Karpas-422 (cell line): ENCODE data around the gene ZNF652. TPM values are rescaled to one million over a fixed set of nuclear protein-coding genes. Genes with fewer than 3 reads are reported as not detected.

Experiments used
- DNase-seq: peaks from one replicate; pipeline ENCODE4 v3.0.0-alpha.2; 2015
- H2AFZ ChIP-seq: fragments of 200-600 bp; sonication (generic); 2 replicates; pipeline ENCODE4 v1.6.1; 2014; ENCODE audit warnings: antibody characterized with exemption, low read length, mixed read lengths
- H3K27ac ChIP-seq: fragments of 200-600 bp; sonication (generic); 2 replicates; pipeline ENCODE4 v1.5.1; 2014; ENCODE audit warnings: mild to moderate bottlenecking, low read length, moderate library complexity
- H3K27me3 ChIP-seq: fragments of 200-600 bp; sonication (generic); 2 replicates; pipeline ENCODE4 v1.6.1; 2014; ENCODE audit warnings: low read length, mixed read lengths
- H3K36me3 ChIP-seq: fragments of 200-600 bp; sonication (generic); 2 replicates; pipeline ENCODE4 v1.6.1; 2014; ENCODE audit warnings: low read length, mixed read lengths; ENCODE audit not compliant: insufficient read depth
- H3K4me1 ChIP-seq: fragments of 200-600 bp; sonication (generic); 2 replicates; pipeline ENCODE4 v1.6.1; 2014; ENCODE audit warnings: mild to moderate bottlenecking, low read length, mixed read lengths
- H3K4me2 ChIP-seq: fragments of 200-600 bp; sonication (generic); 2 replicates; pipeline ENCODE4 v1.6.1; 2014; ENCODE audit warnings: low read length, low read depth, mild to moderate bottlenecking; ENCODE audit not compliant: poor library complexity, severe bottlenecking
- H3K4me3 ChIP-seq: fragments of 200-600 bp; sonication (generic); 2 replicates; pipeline ENCODE4 v1.5.1; 2014; ENCODE audit warnings: mild to moderate bottlenecking, antibody characterized with exemption, low read length, mixed read lengths
- H3K79me2 ChIP-seq: fragments of 200-600 bp; sonication (generic); 2 replicates; pipeline ENCODE4 v1.6.1; 2014; ENCODE audit warnings: mild to moderate bottlenecking, low read length, mixed read lengths
- H3K9ac ChIP-seq: fragments of 200-600 bp; sonication (generic); 2 replicates; pipeline ENCODE4 v1.6.0; 2014; ENCODE audit warnings: low read length
- H3K9me2 ChIP-seq: fragments of 200-600 bp; sonication (generic), shearing (Covaris generic); replicated peaks from 2 replicates; pipeline ENCODE4 v1.6.0; 2014; ENCODE audit warnings: mild to moderate bottlenecking, low read length, moderate library complexity; ENCODE audit not compliant: insufficient read depth
- H3K9me3 ChIP-seq: fragments of 300-700, 200-600 bp; sonication (generic); 2 replicates; pipeline ENCODE4 v1.6.1; 2014; ENCODE audit warnings: low read length, mixed read lengths
- H4K20me1 ChIP-seq: fragments of 200-600 bp; sonication (generic); 2 replicates; pipeline ENCODE4 v1.6.1; 2014; ENCODE audit warnings: mild to moderate bottlenecking, antibody characterized with exemption, low read length, low read depth; ENCODE audit not compliant: insufficient read depth
- total RNA-seq: library from RNA; depleted of rRNA; stranded (reverse); fragments of >200 nt; shearing (Covaris generic); gene quantifications from 2 replicates; pipeline ENCODE4 v1.2.3, GENCODE V29; 2014; ENCODE audit warnings: low replicate concordance

The ZNF652 gene
- total RNA-seq, 1 experiment from 2014 or later: 84.1 TPM

DNA sequence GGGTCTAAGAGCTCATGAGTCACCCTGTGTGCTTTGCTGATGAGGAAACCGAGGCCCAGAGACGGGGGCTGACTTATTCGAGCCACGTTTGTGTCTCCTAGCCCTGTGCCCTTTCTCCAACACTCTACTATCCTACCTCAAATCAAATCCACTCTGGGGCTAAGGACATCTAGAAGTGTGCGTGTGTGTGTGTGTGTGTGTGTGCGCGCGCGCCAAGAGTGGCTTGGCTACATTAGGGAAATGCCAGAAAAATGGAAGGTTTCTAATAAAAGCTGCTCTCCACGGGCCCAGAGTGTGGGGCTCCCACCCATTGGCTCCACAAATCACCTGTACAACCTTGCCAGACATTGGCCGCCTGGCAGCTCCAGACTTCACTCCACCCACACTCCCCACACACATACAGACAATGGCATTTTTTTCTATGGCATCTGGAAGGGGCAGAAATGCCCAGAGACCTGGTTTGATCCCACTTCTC is 101.2 kb downstream of the ZNF652 start:
- Histone ChIP-seq H3K9me3 (no peaks in the 10 kb centered on the region), H3K4me3 (peak overlapping the region; percentile 59; the same call in 1 of the 2 replicates), H2AFZ (peak overlapping the region; percentile 92; the same call in 1 of the 2 replicates), H3K27ac (no peak overlapping the region), H3K9ac (peak overlapping the region; percentile 45), H4K20me1 (no peaks in the 10 kb centered on the region), H3K4me1 (peaks cover 10% of the 10 kb centered on the region), H3K9me2 (no peaks in the 10 kb centered on the region), H3K4me2 (peak overlapping the region; percentile 59), H3K36me3 (no peaks in the 10 kb centered on the region), H3K27me3 (peaks cover 3% of the 10 kb centered on the region; the same call in 1 of the 2 replicates), H3K79me2 (no peaks in the 10 kb centered on the region)
- DNase-seq: no peak

GRCh38 chr17:49260011-49260816 is 101.8 kb downstream of the ZNF652 start:
- no peaks in the 10 kb centered on the region for H3K36me3 ChIP-seq
- peak overlapping the region; percentile 92; the same call in 1 of the 2 replicates for H2AFZ ChIP-seq
- peaks cover 3% of the 10 kb centered on the region; the same call in 1 of the 2 replicates for H3K27me3 ChIP-seq
- peak overlapping the region; percentile 59; the same call in 1 of the 2 replicates for H3K4me3 ChIP-seq
- no peaks in the 10 kb centered on the region for H3K9me3 ChIP-seq
- peak overlapping the region; percentile 59 for H3K4me2 ChIP-seq
- H3K79me2 ChIP-seq: no peaks in the 10 kb centered on the region
- DNase-seq: peak; percentile 35
- no peak overlapping the region for H3K27ac ChIP-seq
- no peaks in the 10 kb centered on the region for H3K9me2 ChIP-seq
- peaks cover 10% of the 10 kb centered on the region for H3K4me1 ChIP-seq
- peak overlapping the region; percentile 45 for H3K9ac ChIP-seq
- H4K20me1 ChIP-seq: no peaks in the 10 kb centered on the region

- DNase-seq: peak; percentile 38
- peak overlapping the region; percentile 59; the same call in 1 of the 2 replicates for H3K4me3 ChIP-seq
- no peaks in the 10 kb centered on the region for H4K20me1 ChIP-seq
- peak overlapping the region; percentile 92; the same call in 1 of the 2 replicates for H2AFZ ChIP-seq
- peaks cover 10% of the 10 kb centered on the region for H3K4me1 ChIP-seq
- peaks cover 3% of the 10 kb centered on the region; the same call in 1 of the 2 replicates for H3K27me3 ChIP-seq
- no peaks in the 10 kb centered on the region for H3K9me2 ChIP-seq
- no peaks in the 10 kb centered on the region for H3K36me3 ChIP-seq
- peak overlapping the region; percentile 45; the same call in 1 of the 2 replicates for H3K9ac ChIP-seq
- no peaks in the 10 kb centered on the region for H3K9me3 ChIP-seq
- H3K4me2 ChIP-seq: peak overlapping the region; percentile 59
- H3K27ac ChIP-seq: no peak overlapping the region
- no peaks in the 10 kb centered on the region for H3K79me2 ChIP-seq
These were observed 102.4 kb downstream of the ZNF652 start for GRCh38 chr17:49259663-49260010.

DNA sequence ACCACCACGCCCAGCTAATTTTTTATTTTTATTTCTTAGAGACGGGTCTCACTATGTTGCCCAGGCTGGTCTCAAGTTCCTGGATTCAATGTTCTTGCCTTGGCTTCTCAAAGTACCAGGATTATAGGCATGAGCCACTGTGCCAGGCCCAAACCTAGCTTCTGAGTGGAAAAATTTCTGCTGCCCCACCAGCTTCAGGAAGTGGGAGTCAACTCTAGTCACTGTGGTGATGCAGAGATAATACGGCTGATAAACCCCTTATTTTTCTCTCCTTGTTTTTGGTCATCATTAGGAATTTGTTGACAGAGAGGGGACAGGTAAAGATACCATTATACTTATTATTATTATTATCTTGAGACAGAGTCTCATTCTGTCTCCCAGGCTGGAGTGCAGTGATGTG is 103.7 kb downstream of the ZNF652 start:
- Histone ChIP-seq H4K20me1 (no peaks in the 10 kb centered on the region), H3K4me1 (peaks cover 10% of the 10 kb centered on the region), H3K27me3 (peaks cover 3% of the 10 kb centered on the region; the same call in 1 of the 2 replicates), H3K9me2 (no peaks in the 10 kb centered on the region), H3K27ac (no peak overlapping the region), H3K9me3 (no peaks in the 10 kb centered on the region), H3K79me2 (no peaks in the 10 kb centered on the region), H3K4me3 (no peak overlapping the region), H2AFZ (no peak overlapping the region), H3K4me2 (no peak overlapping the region), H3K36me3 (no peaks in the 10 kb centered on the region), H3K9ac (no peak overlapping the region)
- DNase-seq: no peak

GRCh38 chr17:49255125-49255524 is 106.9 kb downstream of the ZNF652 start:
- Histone ChIP-seq H3K79me2 (no peaks in the 10 kb centered on the region), H3K4me3 (no peak overlapping the region), H3K27ac (no peak overlapping the region), H3K27me3 (peaks cover 3% of the 10 kb centered on the region; the same call in 1 of the 2 replicates), H3K9me3 (no peaks in the 10 kb centered on the region), H3K36me3 (no peaks in the 10 kb centered on the region), H4K20me1 (no peaks in the 10 kb centered on the region), H3K4me2 (no peak overlapping the region), H2AFZ (no peak overlapping the region), H3K9me2 (no peaks in the 10 kb centered on the region), H3K9ac (no peak overlapping the region), H3K4me1 (peaks cover 4% of the 10 kb centered on the region)
- no peak for DNase-seq

DNA sequence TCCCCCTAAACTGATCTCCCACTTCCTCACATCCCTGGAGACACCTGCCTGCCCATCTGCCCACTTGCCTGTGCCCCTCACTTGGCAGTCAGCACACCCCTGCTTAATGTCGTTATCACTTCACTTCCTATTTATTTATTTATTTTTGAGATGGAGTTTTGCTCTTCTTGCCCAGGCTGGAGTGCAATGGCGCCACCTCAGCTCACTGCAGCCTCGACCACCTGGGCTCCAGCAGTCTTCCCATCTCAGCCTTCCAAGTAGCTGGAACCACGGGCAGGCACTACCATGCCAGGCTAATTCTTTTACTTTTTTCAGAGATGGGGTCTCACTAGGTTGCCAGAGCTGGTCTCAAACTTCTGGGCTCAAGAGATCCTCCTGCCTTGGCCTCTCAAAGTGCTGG is 108.0 kb downstream of the ZNF652 start:
- H3K79me2 ChIP-seq: no peaks in the 10 kb centered on the region
- H3K4me1 ChIP-seq: peaks cover 6% of the 10 kb centered on the region
- no peaks in the 10 kb centered on the region for H3K9me2 ChIP-seq
- no peak overlapping the region for H3K27ac ChIP-seq
- no peaks in the 10 kb centered on the region for H3K36me3 ChIP-seq
- no peaks in the 10 kb centered on the region for H4K20me1 ChIP-seq
- no peak for DNase-seq
- no peaks in the 10 kb centered on the region for H3K9me3 ChIP-seq
- no peak overlapping the region for H2AFZ ChIP-seq
- H3K27me3 ChIP-seq: no peaks in the 10 kb centered on the region
- H3K9ac ChIP-seq: no peak overlapping the region
- no peak overlapping the region for H3K4me2 ChIP-seq
- no peak overlapping the region for H3K4me3 ChIP-seq

GRCh38 chr17:49252148-49252695 is 109.8 kb downstream of the ZNF652 start:
- H3K4me2 ChIP-seq: no peak overlapping the region
- no peaks in the 10 kb centered on the region for H3K79me2 ChIP-seq
- no peaks in the 10 kb centered on the region for H3K36me3 ChIP-seq
- peaks cover 9% of the 10 kb centered on the region for H3K4me1 ChIP-seq
- H2AFZ ChIP-seq: no peak overlapping the region
- H3K27me3 ChIP-seq: no peaks in the 10 kb centered on the region
- H3K9me3 ChIP-seq: no peaks in the 10 kb centered on the region
- peak; percentile 42 for DNase-seq
- no peaks in the 10 kb centered on the region for H4K20me1 ChIP-seq
- no peak overlapping the region for H3K4me3 ChIP-seq
- H3K9me2 ChIP-seq: no peaks in the 10 kb centered on the region
- no peak overlapping the region for H3K9ac ChIP-seq
- no peak overlapping the region for H3K27ac ChIP-seq

DNA sequence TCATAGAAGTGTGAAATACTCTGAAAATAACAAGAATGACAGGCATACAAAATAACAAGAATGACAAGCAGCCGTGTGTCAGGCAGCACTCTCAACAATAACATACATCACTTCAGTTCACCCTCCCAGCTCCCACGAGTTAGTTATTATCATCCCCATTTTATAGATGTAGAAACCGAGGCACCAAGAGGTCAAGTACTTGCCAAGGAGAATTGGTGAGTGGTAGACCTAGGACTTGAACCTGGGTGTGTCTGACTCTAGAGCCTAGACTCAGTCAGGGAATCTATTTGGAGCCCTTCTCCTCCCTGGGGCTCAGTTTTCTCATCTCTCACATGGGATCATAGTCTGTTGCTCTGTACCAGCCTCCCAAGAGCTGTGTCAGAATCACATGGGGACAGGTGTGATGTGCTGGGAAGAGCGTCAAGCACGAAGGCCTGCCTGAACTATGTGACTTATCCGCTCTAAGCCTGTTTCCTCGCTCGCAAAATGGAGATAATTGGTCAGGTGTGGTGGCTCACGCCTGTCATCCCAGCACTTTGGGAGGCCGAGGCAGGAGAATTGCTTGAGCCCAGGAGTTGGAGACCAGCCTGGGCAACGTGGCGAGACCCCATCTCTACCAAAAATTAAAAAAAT is 112.0 kb downstream of the ZNF652 start:
- Histone ChIP-seq H3K27ac (no peak overlapping the region), H3K4me1 (peaks cover 9% of the 10 kb centered on the region), H3K27me3 (no peaks in the 10 kb centered on the region), H3K9me2 (no peaks in the 10 kb centered on the region), H3K4me3 (no peak overlapping the region), H3K4me2 (no peak overlapping the region), H3K9ac (no peak overlapping the region), H4K20me1 (no peaks in the 10 kb centered on the region), H3K79me2 (no peaks in the 10 kb centered on the region), H3K9me3 (no peaks in the 10 kb centered on the region), H3K36me3 (no peaks in the 10 kb centered on the region), H2AFZ (no peak overlapping the region)
- DNase-seq: peak; percentile 38
